Neural progenitor cell (in vitro differentiated cells): ENCODE measurements around the gene KIAA0930. TPM values are rescaled to one million over a fixed set of nuclear protein-coding genes. Genes with fewer than 3 reads are reported as not detected.

ENCODE experiments used
- DNase-seq: peaks from one replicate; pipeline ENCODE4 v3.0.0-alpha.2; 2016; ENCODE audit warnings: low spot score
- H2AFZ ChIP-seq: fragments of 200-600 bp; sonication (generic); replicated peaks from 2 replicates; pipeline ENCODE4 v1.6.1; 2016; ENCODE audit warnings: antibody characterized with exemption
- H3F3A ChIP-seq: fragments of 200-600 bp; sonication (generic); 2 replicates; pipeline ENCODE4 v1.6.1; 2016; ENCODE audit warnings: antibody characterized with exemption, low read depth
- H3K27ac ChIP-seq: fragments of 200-600 bp; sonication (generic); 2 replicates; pipeline ENCODE4 v1.5.1; 2016; ENCODE audit warnings: mild to moderate bottlenecking
- H3K27me3 ChIP-seq: fragments of 200-600 bp; sonication (generic); 2 replicates; pipeline ENCODE4 v1.6.1; 2016; ENCODE audit warnings: mild to moderate bottlenecking, moderate library complexity
- H3K36me3 ChIP-seq: fragments of 200-600 bp; sonication (generic); 2 replicates; pipeline ENCODE4 v1.5.1; 2016
- H3K4me1 ChIP-seq: fragments of 200-600 bp; sonication (generic); 2 replicates; pipeline ENCODE4 v1.6.1; 2016; ENCODE audit warnings: mixed run types
- H3K4me2 ChIP-seq: fragments of 200-600 bp; sonication (generic); 2 replicates; pipeline ENCODE4 v1.6.1; 2016
- H3K4me3 ChIP-seq: fragments of 200-600 bp; sonication (generic); 2 replicates; pipeline ENCODE4 v1.5.1; 2016
- H3K79me2 ChIP-seq: fragments of 200-600 bp; sonication (generic); 2 replicates; pipeline ENCODE4 v1.6.1; 2016; ENCODE audit warnings: low read depth
- H3K9ac ChIP-seq: fragments of 200-600 bp; sonication (generic); 2 replicates; pipeline ENCODE4 v1.6.1; 2016
- H3K9me3 ChIP-seq: fragments of 200-600 bp; sonication (generic); 2 replicates; pipeline ENCODE4 v1.5.1; 2016; ENCODE audit warnings: low read depth
- H4K20me1 ChIP-seq: fragments of 200-600 bp; sonication (generic); 2 replicates; pipeline ENCODE4 v1.6.1; 2016; ENCODE audit warnings: low read depth
- H3K27ac Mint-ChIP-seq: 3 replicates; pipeline ENCODE4 v1.8.0; 2021; ENCODE audit warnings: mixed read lengths
- H3K27me3 Mint-ChIP-seq: 2 replicates; pipeline ENCODE4 v1.8.0; 2022; ENCODE audit warnings: low read depth, mild to moderate bottlenecking, inconsistent platforms, moderate library complexity, mixed read lengths; ENCODE audit not compliant: insufficient read depth
- H3K36me3 Mint-ChIP-seq: 3 replicates; pipeline ENCODE4 v1.8.0; 2021; ENCODE audit warnings: mixed read lengths
- H3K4me1 Mint-ChIP-seq: 3 replicates; pipeline ENCODE4 v1.8.0; 2021; ENCODE audit warnings: mixed read lengths
- H3K4me3 Mint-ChIP-seq: 3 replicates; pipeline ENCODE4 v1.8.0; 2021; ENCODE audit warnings: mild to moderate bottlenecking, moderate library complexity, mixed read lengths
- H3K9me3 Mint-ChIP-seq: 3 replicates; pipeline ENCODE4 v1.8.0; 2020; ENCODE audit warnings: mixed read lengths
- EZH2 ChIP-seq: fragments of 200-600 bp; sonication (generic); IDR thresholded peaks from 2 replicates; pipeline ENCODE4 v1.6.1; 2017; ENCODE audit warnings: antibody characterized with exemption, mild to moderate bottlenecking, moderate library complexity
- EZH2phosphoT487 ChIP-seq: fragments of 200-600 bp; sonication (generic); IDR thresholded peaks from 2 replicates; pipeline ENCODE4 v1.6.1; 2017; ENCODE audit warnings: antibody characterized with exemption
- total RNA-seq: library from RNA; depleted of rRNA; stranded (reverse); fragments of >200 nt; gene quantifications from 2 replicates; pipeline ENCODE4 v1.2.3, GENCODE V29; 2015; ENCODE audit warnings: low replicate concordance
- TF ChIP-seq, protein P1 (sequence below): fragments of 200-600 bp; sonication (generic); IDR thresholded peaks from 2 replicates; pipeline ENCODE4 v1.5.1; 2017; ENCODE audit warnings: antibody characterized with exemption, mild to moderate bottlenecking

Gene KIAA0930
- total RNA-seq, 1 donor from 2014 or later, result 15.0 TPM

DNA sequence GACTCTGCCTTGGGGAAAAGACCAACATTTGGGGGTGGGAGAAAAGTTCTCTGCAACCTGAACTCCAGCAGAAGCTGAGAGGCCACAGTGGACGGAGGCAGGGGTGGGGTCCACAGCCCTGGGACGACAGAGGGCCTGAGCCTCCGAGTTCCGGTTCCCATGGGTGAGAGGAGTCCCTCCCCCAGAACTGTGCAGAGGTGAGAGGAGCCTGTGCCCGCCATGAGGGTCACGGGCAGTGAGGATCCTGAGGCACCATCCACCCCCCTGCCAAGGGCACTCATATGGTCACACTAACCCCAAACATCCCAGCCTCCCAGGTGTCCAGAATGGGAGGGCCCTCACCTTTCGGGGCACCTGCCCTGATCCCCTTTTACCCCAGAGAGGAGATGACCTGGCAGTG, 30.5 kb downstream of the KIAA0930 start:
- no peak overlapping the region for H2AFZ ChIP-seq
- Mint-ChIP-seq H3K27ac (peak overlapping the region; percentile 79), H3K4me1 (peaks cover 50% of the 10 kb centered on the region), H3K36me3 (no peaks in the 10 kb centered on the region), H3K4me3 (peak overlapping the region; percentile 66), H3K9me3 (no peaks in the 10 kb centered on the region), H3K27me3 (peaks cover 6% of the 10 kb centered on the region)
- H3K4me1 ChIP-seq, result peaks cover 15% of the 10 kb centered on the region
- H3K4me3 ChIP-seq, result no peak overlapping the region
- H3F3A ChIP-seq, result peaks cover 13% of the 10 kb centered on the region
- no peaks in the 10 kb centered on the region for H3K9me3 ChIP-seq
- no peaks in the 10 kb centered on the region for H3K36me3 ChIP-seq
- H4K20me1 ChIP-seq, result peaks cover 61% of the 10 kb centered on the region
- TF ChIP-seq EZH2phosphoT487 (no peak), EZH2 (no peak)
- TF ChIP-seq, protein P1, sequence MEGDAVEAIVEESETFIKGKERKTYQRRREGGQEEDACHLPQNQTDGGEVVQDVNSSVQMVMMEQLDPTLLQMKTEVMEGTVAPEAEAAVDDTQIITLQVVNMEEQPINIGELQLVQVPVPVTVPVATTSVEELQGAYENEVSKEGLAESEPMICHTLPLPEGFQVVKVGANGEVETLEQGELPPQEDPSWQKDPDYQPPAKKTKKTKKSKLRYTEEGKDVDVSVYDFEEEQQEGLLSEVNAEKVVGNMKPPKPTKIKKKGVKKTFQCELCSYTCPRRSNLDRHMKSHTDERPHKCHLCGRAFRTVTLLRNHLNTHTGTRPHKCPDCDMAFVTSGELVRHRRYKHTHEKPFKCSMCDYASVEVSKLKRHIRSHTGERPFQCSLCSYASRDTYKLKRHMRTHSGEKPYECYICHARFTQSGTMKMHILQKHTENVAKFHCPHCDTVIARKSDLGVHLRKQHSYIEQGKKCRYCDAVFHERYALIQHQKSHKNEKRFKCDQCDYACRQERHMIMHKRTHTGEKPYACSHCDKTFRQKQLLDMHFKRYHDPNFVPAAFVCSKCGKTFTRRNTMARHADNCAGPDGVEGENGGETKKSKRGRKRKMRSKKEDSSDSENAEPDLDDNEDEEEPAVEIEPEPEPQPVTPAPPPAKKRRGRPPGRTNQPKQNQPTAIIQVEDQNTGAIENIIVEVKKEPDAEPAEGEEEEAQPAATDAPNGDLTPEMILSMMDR, result no peak
- no peak for DNase-seq
- H3K9ac ChIP-seq, result no peak overlapping the region
- peaks cover 5% of the 10 kb centered on the region for H3K27me3 ChIP-seq
- no peaks in the 10 kb centered on the region for H3K79me2 ChIP-seq
- H3K4me2 ChIP-seq, result no peak overlapping the region
- no peak overlapping the region for H3K27ac ChIP-seq

DNA sequence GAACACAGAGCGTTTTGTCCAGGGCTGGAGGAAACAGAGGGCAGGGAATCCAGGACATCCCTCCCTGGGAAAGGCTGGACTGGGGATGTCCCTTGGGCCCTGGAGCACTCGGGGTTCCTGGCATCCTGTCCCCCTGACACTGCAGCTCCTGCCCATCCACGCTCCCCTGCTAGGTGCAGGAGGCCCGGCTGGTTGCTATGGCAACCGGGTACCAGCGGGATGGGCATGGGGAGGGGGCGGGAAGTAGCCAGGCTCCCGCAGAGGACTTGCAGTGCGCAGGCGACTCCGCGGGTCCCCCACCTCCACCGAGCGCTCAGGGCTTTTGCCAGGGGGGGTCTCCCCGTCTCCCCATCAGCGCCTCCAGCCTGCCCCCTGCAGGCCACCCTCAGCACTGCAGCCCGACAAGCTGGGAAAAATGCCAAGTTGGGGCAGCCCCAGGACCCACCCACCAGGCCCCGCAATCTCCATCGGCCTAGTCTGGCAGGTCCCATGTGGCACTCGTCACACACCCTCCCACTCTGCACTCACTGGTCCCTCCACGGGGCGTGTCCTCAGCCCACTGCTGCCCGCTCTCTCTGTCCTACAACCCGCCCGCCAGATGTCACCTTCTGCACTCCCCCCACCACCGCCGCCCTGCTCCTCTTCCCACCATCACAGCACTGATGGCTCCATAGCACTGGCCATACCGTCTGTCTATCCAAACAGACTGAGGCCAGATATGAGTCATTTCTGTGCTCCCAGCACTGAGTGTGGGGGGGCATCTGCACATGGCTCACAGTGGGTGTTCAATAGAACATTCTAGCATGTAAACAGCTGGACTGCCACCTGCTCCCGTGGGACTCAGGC, 31.5 kb downstream of the KIAA0930 start:
- Histone ChIP-seq H3K27me3 (peaks cover 5% of the 10 kb centered on the region), H3K79me2 (no peaks in the 10 kb centered on the region), H3K4me2 (no peak overlapping the region), H3K27ac (no peak overlapping the region), H3K9me3 (no peaks in the 10 kb centered on the region), H2AFZ (no peak overlapping the region), H3K4me3 (no peak overlapping the region), H4K20me1 (peaks cover 56% of the 10 kb centered on the region), H3F3A (peaks cover 11% of the 10 kb centered on the region), H3K4me1 (peaks cover 15% of the 10 kb centered on the region), H3K36me3 (no peaks in the 10 kb centered on the region), H3K9ac (no peak overlapping the region)
- Mint-ChIP-seq H3K4me3 (peak overlapping the region; percentile 66), H3K27ac (no peak overlapping the region), H3K4me1 (peaks cover 50% of the 10 kb centered on the region), H3K27me3 (peaks cover 8% of the 10 kb centered on the region), H3K36me3 (no peaks in the 10 kb centered on the region), H3K9me3 (no peaks in the 10 kb centered on the region)
- DNase-seq, result peak; percentile 85
- TF ChIP-seq, protein P1, result peak; percentile 89
- TF ChIP-seq EZH2, result no peak

DNA sequence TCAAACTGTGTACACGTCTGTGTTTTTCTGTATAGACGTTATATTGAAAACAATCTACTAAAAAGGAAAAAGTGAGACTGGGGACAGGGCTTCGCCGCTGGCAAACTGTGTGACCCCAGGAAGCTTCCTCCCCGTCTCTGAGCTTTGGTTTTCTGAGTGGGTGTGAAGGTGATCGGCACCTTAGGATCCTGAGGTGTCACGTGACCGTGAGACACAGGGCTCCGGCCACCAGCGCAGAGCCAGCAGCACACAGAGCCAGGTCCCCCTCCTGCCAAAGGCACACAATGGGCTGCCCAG, 32.0 kb downstream of the KIAA0930 start:
- Mint-ChIP-seq H3K27me3 (peaks cover 8% of the 10 kb centered on the region), H3K36me3 (no peaks in the 10 kb centered on the region), H3K4me1 (peaks cover 50% of the 10 kb centered on the region), H3K4me3 (no peak overlapping the region), H3K27ac (no peak overlapping the region), H3K9me3 (no peaks in the 10 kb centered on the region)
- Histone ChIP-seq H2AFZ (no peak overlapping the region), H3K79me2 (no peaks in the 10 kb centered on the region), H3K9ac (no peak overlapping the region), H3K4me1 (peaks cover 15% of the 10 kb centered on the region), H4K20me1 (peaks cover 51% of the 10 kb centered on the region), H3K36me3 (no peaks in the 10 kb centered on the region), H3K4me2 (no peak overlapping the region), H3K9me3 (no peaks in the 10 kb centered on the region), H3K4me3 (no peak overlapping the region), H3F3A (peaks cover 10% of the 10 kb centered on the region), H3K27ac (no peak overlapping the region), H3K27me3 (peaks cover 5% of the 10 kb centered on the region)
- TF ChIP-seq, protein P1, result no peak
- TF ChIP-seq EZH2, result no peak
- no peak for DNase-seq
